Lower leg skin (tissue), 3 donors: ENCODE data around the gene SDK1.

Experiments used
- POLR2A ChIP-seq, 2 donors: fragments of 450-650 bp; IDR thresholded peaks; one replicate each; pipeline ENCODE4 v1.6.1; 2016 to 2017; ENCODE audit warnings: antibody characterized with exemption in 2 of 2, mild to moderate bottlenecking in 1 of 2, moderate library complexity in 1 of 2
- TF ChIP-seq, protein P1 (sequence below), 3 donors: fragments of 450-650 bp; IDR thresholded peaks; one replicate each; pipeline ENCODE4 v1.5.1; 2016; ENCODE audit warnings: antibody characterized with exemption in 3 of 3, mild to moderate bottlenecking in 3 of 3, moderate library complexity in 2 of 3

DNA sequence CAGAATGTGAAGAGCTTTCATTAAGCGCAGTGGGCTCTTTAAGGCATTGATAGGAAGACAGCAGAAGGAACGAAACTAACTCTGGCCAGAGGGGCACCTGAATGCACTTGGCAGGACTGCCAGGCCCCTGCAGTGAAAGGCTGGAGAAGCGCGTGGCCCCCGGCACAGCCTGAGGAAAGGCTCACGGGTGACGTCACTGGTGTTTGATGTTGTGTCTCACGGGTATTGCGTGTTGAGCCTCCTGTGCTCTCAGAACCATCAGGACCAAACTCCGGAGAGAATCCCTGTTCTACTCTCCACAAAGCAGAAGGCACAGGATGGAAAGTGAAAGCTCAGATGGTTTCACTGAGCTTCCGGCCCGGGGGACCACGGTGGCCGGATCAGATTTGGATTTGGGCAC is 865.3 kb downstream of the SDK1 start:
- TF ChIP-seq POLR2A (IDR thresholded peaks at IDR 0.05): no peak
- TF ChIP-seq, protein P1, sequence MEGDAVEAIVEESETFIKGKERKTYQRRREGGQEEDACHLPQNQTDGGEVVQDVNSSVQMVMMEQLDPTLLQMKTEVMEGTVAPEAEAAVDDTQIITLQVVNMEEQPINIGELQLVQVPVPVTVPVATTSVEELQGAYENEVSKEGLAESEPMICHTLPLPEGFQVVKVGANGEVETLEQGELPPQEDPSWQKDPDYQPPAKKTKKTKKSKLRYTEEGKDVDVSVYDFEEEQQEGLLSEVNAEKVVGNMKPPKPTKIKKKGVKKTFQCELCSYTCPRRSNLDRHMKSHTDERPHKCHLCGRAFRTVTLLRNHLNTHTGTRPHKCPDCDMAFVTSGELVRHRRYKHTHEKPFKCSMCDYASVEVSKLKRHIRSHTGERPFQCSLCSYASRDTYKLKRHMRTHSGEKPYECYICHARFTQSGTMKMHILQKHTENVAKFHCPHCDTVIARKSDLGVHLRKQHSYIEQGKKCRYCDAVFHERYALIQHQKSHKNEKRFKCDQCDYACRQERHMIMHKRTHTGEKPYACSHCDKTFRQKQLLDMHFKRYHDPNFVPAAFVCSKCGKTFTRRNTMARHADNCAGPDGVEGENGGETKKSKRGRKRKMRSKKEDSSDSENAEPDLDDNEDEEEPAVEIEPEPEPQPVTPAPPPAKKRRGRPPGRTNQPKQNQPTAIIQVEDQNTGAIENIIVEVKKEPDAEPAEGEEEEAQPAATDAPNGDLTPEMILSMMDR (IDR thresholded peaks at IDR 0.05): no peak
